NCI-H1048 (cell line): ENCODE measurements around the gene MTX2.
"Not testable (repeated sequence)": the region's sequence is repeated elsewhere in the genome, so short reads cannot be mapped to it uniquely, and the experiment has no call there.

Experiments used
- DNase-seq: peaks from one replicate; lab custom pipeline; 2025; lab: John Stamatoyannopoulos, UW

MTX2 gene

GRCh38 chr2:176285321-176285720, 16.1 kb downstream of the MTX2 start:
- DNase-seq = no peak

GRCh38 chr2:176291335-176291734, 22.1 kb downstream of the MTX2 start:
- no peak for DNase-seq

GRCh38 chr2:176291809-176292283, 22.6 kb downstream of the MTX2 start:
- DNase-seq = no peak

- DNase-seq = no peak
Observed at GRCh38 chr2:176292608-176293007, 23.4 kb downstream of the MTX2 start.

GRCh38 chr2:176293334-176293733, 24.1 kb downstream of the MTX2 start:
- DNase-seq = no peak

- DNase-seq = no peak
Observed at GRCh38 chr2:176297067-176297466, 27.8 kb downstream of the MTX2 start.

GRCh38 chr2:176297737-176298136, 28.5 kb downstream of the MTX2 start:
- DNase-seq = no peak

- not testable (repeated sequence) for DNase-seq
Observed at GRCh38 chr2:176306020-176306419, 36.8 kb downstream of the MTX2 start.

GRCh38 chr2:176317199-176317598, 48.0 kb downstream of the MTX2 start:
- DNase-seq = no peak

GRCh38 chr2:176317623-176318065, 48.4 kb downstream of the MTX2 start:
- no peak for DNase-seq

GRCh38 chr2:176321916-176322315, 52.7 kb downstream of the MTX2 start:
- no peak for DNase-seq

GRCh38 chr2:176324862-176325261, 55.6 kb downstream of the MTX2 start:
- no peak for DNase-seq

- no peak for DNase-seq
Observed at GRCh38 chr2:176325732-176326131, 56.5 kb downstream of the MTX2 start.

- no peak for DNase-seq
Observed at GRCh38 chr2:176328149-176328548, 58.9 kb downstream of the MTX2 start.

GRCh38 chr2:176330612-176331011, 61.4 kb downstream of the MTX2 start:
- DNase-seq = no peak

- no peak for DNase-seq
Observed at GRCh38 chr2:176331646-176332045, 62.4 kb downstream of the MTX2 start.

- no peak for DNase-seq
Observed at GRCh38 chr2:176334729-176335128, 65.5 kb downstream of the MTX2 start.

GRCh38 chr2:176338395-176338794, 69.2 kb downstream of the MTX2 start:
- no peak for DNase-seq

- DNase-seq = no peak
Observed at GRCh38 chr2:176339208-176339607, 70.0 kb downstream of the MTX2 start.

GRCh38 chr2:176356251-176356650, 87.0 kb downstream of the MTX2 start:
- DNase-seq = no peak

- no peak for DNase-seq
Observed at GRCh38 chr2:176364273-176364977, 95.2 kb downstream of the MTX2 start.

- no peak for DNase-seq
Observed at GRCh38 chr2:176368349-176368748, 99.1 kb downstream of the MTX2 start.

- DNase-seq = no peak
Observed at GRCh38 chr2:176370467-176371171, 101.4 kb downstream of the MTX2 start.
